HG02970 (cell line): ENCODE results near the gene PUM1.
"Not testable (repeated sequence)": the region's sequence is repeated elsewhere in the genome, so short reads cannot be mapped to it uniquely, and the experiment has no call there.

Source experiments
- ATAC-seq: cut with Tn5 transposase; IDR thresholded peaks from one replicate; pipeline ENCODE4 v1.9.1; 2021; ENCODE audit warnings: mild to moderate bottlenecking, moderate library complexity, moderate number of reproducible peaks; ENCODE audit not compliant: unreplicated experiment, low FRiP score

PUM1 gene

GRCh38 chr1:31064718-31065309 lies 703 bp downstream of the PUM1 start:
- ATAC-seq = no peak

DNA sequence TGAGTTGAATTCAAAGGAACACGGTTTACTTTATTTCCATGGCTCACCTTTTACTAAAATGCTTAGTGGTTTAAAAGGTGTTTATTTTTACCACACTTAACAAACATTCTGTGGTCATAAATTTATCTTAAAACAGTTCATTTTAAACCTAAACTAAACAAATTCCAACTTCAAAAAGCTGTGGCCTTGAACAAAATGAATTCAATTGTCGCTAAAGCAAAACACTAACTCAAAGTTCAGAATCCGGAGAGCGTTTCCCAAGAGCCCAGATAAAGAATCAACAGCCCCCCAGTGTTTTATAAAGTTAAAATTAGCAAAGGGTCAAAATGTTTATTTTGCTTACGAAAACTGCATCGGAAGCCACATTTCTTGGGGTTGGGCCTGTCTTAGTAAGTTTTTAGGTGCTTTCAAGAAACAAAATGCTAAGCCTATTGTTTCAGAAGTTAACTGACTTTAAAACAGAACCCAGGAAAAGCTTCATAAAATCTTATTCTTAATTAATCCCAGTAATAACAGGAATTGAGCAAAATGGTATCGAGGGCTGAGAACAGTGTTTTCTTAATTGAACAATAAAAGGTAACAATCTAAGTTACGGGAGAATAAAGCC lies 1.3 kb downstream of the PUM1 start:
- no peak for ATAC-seq

- ATAC-seq = no peak
Measured at GRCh38 chr1:31063631-31064030, 1.9 kb downstream of the PUM1 start.

DNA sequence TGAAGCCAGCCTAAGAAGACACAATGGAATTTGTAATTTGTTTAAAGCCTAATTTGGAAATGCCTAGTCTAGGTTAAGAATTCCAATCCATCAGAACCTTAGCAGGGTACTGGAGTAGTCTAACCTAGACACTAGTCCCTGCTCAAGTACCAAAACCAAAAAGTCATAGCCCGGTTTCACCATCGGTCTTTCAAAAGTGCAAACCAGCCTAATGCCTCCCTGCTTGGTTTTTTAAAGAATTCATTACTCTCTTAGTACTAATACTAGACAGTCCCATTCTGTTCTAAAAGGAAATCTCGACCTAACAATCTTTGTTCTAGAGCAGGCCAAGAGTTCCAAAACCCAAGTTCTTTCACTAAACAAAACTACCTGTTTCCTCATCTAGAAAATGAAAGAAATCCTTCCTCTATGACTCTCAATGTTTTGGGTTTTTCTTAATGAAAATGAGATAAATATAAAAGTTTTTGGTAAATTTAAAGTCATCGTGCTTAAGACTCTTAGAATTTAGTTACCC lies 2.6 kb downstream of the PUM1 start:
- ATAC-seq = no peak

- not testable (repeated sequence) for ATAC-seq
Measured at GRCh38 chr1:31062162-31062866, 3.2 kb downstream of the PUM1 start.

GRCh38 chr1:31058012-31058411 lies 7.5 kb downstream of the PUM1 start:
- ATAC-seq = no peak

- ATAC-seq = no peak
Measured at GRCh38 chr1:31055953-31056352, 9.6 kb downstream of the PUM1 start.

DNA sequence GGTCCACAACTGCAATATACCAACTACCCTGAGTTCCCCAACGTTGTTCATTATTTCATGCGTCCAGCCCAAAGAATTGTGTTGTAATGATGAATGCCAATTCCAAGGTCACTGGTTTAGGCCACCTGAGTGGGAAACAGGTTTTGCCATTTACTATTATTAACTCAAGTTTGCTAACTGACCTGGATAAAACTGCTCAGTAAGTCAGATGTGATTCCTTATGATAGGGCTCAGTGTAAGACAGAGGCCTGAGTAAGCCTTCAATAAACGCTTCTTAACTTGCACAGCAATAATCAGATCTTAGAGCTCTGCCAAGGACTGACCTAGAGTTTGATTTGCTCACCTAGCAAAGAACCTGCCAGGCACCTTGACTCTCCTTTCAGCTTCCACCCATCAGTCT lies 10.0 kb downstream of the PUM1 start:
- no peak for ATAC-seq

GRCh38 chr1:31054958-31055481 lies 10.5 kb downstream of the PUM1 start:
- no peak for ATAC-seq

DNA sequence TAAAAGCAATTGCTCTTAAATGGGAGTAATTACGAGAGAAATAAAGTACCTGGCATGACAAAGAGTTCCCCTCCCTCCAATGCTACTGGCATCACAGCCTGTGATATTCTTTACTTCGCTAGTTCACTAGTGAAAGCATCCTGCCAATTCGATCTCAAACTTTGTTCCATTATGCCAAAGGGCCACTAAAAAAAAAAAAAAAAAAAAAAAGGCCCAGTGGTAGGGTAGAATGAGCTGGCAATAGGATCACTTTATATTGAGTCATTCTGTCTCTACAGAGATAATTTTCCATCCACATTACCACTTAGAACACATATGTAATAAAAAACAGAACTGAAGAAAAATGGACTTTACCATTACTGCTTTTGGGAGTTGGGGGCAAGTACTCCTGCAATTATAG lies 11.2 kb downstream of the PUM1 start:
- no peak for ATAC-seq

DNA sequence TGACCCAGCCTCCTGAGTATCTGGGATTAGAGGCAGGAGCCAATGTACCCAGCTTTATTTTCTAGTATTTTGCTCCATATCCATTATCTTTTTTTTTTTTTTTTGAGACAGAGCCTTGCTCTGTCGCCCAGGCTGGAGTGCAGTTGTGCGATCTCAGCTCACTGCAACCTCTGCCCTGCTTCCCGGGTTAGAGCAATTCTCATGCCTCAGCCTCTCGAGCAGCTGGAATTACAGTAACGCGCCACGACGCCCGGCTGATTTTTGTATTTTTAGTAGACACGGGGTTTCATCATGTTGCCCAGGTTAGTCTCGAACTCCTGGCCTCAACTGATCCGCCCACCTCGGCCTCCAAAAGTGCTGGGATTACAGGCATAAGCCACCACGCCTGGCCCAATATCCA lies 12.9 kb downstream of the PUM1 start:
- ATAC-seq = not testable (repeated sequence)

DNA sequence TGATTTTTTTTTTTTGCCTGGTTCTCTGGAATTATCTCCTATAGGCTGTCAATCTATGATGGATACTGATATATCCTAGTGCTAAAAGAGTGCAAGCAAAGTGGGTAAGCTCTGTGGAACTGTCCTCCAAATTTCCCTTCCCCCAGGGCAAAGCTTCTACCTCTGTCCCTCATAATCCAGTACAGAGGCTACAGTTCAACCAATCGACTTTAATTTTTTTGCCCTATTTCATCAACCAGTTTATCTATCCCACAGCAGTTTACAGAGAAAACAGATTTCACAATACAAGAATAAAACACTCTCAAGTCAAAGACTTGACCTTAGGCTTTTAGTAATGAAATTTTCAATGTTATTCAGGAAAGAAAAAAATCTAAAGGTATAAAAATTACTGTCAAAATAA lies 13.9 kb downstream of the PUM1 start:
- ATAC-seq = no peak

- ATAC-seq = not testable (repeated sequence)
Measured at GRCh38 chr1:31047507-31047906, 18.0 kb downstream of the PUM1 start.

GRCh38 chr1:31043631-31044030 lies 21.9 kb downstream of the PUM1 start:
- no peak for ATAC-seq

GRCh38 chr1:31042656-31043055 lies 22.9 kb downstream of the PUM1 start:
- no peak for ATAC-seq

GRCh38 chr1:31041529-31041928 lies 24.0 kb downstream of the PUM1 start:
- no peak for ATAC-seq

DNA sequence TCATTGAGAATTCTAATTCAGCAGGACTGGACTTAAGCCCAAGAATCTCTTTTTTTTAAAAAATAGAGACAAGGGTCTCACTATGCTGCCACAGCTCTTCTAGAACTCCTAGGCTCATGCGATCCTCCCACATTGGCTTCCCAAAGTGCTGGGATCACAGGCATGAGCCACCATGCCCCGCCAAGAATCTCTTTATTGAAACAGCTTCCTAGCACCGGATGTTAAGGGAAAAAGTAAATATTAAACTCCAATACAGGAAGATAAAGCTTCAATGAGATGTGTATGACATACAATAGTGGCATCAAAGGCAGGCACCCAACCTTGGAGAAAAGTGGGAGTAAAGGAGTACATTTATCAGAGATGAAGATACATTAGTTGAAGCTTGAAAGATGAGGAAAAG lies 25.5 kb downstream of the PUM1 start:
- ATAC-seq = no peak

GRCh38 chr1:31038935-31039334 lies 26.6 kb downstream of the PUM1 start:
- not testable (repeated sequence) for ATAC-seq

DNA sequence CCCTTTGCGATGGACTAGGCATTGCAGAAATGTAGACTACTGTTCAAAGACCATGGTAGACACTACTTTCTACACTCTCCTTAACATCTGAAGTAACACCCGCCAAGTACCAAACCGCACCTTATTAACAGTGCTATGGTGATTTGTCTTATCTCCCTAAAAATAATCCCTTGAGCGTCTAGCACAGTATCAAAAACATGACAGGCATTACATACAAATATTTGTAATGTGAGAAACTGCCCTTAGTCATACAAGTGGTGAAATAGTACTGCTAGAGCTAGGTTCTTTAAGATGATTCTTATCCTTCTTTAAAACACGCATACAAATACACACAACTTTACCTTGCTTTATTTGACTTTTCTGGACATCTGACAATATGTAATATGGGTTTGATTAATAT lies 27.2 kb downstream of the PUM1 start:
- ATAC-seq = no peak

GRCh38 chr1:31036749-31037500 lies 28.6 kb downstream of the PUM1 start:
- ATAC-seq = no peak

- ATAC-seq = no peak
Measured at GRCh38 chr1:31033598-31033997, 31.9 kb downstream of the PUM1 start.
